Hypothalamus (tissue), 51 donors: ENCODE data around the gene TMEM74B.
"Not testable (repeated sequence)": the region's sequence is repeated elsewhere in the genome, so short reads cannot be mapped to it uniquely, and the experiment has no call there.

Source experiments
- DNase-seq, 51 donors: peaks; one replicate each; lab custom pipeline; 2025; lab: John Stamatoyannopoulos, UW

TMEM74B gene

GRCh38 chr20:1184638-1185315, at the start of gene TMEM74B:
Gene TMEM74B (minus strand): TSS chr20:1184981. CDS start chr20:1183801, 1,180 bp downstream.
- peak in 4 of 51 donors; percentile 9 to 28 (median 17) for DNase-seq

- DNase-seq = no peak
Measured at GRCh38 chr20:1232286-1233111, 47.7 kb upstream of the TMEM74B start.

DNA sequence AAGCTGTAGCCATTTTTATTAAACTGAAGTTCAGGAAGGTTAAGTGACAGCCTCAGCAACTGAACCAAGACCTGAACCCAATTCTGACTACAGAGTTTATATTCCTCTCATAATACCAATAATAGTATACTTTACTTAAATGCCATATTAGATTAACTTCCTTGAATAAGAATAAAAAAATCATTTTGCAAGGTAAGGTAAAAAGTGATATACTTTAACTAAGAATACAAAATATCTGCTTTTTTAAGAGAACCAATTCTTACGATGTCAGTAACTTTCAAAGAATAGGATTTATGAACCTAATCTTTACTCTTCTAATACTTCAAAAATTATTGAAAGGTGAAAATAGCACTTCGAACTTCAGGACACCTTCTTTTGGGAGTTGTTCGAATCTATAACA, 44.8 kb upstream of the TMEM74B start:
- no peak for DNase-seq

DNA sequence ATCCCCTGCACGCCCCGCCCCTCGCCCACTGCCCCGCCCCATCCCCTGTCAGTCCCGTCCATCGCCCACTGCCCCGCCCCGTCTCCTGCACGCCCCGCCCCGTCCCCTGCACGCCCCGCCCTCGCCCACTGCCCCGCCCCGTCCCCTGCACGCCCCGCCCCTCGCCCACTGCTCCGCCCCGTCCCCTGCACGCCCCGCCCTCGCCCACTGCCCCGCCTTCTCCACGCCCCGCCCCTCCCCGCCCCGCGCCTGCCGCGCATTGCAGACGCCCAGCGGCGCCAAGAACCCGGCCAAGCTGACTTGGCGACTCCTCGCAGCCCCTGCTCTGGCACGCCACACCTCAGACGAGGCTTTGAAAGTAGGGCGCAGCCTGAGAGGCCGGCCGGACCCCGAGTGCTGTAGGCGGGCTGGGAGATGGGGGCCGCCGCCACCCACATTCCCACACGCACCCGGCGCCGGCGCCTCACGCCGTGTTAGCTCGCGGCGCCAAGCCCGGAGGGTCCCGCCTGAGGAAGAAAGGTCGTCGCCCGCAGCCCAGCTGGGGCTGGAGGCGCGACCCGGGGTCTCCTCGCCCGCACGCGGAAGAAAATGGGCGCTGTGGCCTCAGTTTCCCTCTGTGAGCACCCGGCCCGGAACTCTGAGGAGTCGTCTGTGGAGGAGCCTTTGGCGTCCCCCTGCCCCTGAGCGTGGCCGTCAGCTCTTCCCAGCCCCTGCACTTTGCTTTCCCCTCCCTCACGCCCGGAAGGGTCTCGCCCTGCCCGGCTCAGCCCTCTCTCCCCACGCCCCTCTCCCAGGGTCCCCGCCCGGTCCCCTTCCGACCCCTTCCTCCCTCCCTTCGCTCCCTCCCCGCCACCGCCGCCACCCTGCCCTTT, 41.2 kb upstream of the TMEM74B start, which contains the start of gene RAD21L1:
TSS of gene RAD21L1 (plus strand) at position 262 of the 872 bp plus-strand sequence. CDS start 2,410 bp downstream, outside the sequence.
- DNase-seq = peak in 47 of 51 donors; percentile 13 to 93 (median 62)

GRCh38 chr20:1225263-1225782, 40.5 kb upstream of the TMEM74B start:
- DNase-seq = no peak

DNA sequence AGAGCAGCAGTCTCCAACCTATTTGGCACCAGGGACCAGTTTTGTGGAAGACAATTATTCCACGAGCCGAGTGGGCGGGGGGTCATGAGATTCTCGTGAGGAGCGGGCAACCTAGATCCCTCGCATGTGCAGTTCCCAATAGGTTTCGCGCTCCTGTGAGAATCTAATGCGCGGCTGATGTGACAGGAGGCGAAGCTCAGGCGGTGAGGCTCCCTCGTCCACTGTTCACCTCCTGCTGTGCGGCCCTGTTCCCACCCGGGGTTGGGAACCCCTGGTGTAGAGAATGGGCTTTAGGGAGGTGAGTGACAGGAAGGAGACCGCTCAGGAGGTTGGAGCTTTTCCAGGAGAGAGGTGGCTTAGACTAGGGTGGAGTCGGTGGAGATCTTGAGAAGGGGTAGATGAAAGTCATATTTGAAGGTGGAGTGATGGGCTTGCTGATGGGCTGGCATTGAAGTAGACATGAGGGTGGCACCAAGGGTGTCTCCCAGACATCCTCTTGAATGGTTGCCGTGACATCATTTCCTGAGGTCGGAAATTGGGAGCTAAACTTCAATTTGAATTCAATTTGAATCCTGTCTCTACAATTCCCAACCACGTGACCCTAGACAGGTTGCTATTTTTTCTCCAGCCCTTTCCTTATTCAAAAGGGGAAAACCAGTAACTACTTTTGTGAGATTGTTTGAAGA, 39.6 kb upstream of the TMEM74B start:
- DNase-seq = no peak

DNA sequence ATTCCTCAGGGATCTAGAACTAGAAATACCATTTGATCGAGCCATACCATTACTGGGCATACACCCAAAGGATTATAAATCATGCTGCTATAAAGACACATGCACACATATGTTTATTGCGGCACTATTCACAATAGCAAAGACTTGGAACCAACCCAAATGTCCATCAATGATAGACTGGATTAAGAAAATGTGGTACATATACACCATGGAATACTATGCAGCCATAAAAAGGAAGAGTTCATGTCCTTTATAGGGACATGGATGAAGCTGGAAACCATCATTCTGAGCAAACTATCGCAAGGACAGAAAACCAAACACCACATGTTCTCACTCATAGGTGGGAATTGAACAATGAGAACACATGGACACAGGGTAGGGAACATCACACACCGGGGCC, 38.0 kb upstream of the TMEM74B start:
- DNase-seq = not testable (repeated sequence)

DNA sequence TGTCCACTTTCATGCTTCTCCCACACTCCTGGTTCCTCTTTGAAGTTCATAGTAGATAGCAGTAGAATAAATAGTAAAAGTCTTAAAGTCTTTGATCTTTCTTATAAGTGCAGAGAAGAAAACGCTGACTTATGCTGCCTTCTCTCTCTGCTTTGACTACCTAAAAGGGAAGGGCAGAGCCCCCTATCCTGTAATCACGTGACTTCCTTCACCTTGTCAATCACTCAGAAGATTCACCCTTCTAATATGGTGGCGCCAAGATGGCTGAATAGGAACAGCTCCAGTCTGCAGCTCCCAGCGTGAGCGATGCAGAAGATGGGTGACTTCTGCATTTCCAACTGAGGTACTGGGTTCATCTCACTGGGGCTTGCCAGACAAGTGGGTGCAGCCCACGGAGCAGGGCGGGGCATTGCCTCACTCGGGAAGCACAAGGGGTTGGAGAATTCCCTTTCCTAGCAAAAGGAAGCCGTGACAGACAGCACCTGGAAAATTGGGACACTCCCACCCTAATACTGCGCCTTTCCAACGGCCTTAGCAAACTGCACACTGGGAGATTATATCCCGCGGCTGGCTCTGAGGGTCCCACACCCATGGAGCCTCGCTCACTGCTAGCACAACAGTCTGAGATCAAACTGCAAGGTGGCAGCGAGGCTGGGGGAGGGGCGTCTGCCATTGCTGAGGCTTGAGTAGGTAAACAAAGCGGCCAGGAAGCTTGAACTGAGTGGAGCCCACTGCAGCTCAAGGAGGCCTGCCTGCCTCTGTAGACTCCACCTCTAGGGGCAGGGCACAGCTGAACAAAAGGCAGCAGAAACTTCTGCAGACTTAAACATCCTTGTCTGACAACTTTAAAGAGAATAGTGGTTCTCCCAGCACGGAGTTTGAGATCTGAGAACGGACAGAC, 32.0 kb upstream of the TMEM74B start:
- not testable (repeated sequence) for DNase-seq

DNA sequence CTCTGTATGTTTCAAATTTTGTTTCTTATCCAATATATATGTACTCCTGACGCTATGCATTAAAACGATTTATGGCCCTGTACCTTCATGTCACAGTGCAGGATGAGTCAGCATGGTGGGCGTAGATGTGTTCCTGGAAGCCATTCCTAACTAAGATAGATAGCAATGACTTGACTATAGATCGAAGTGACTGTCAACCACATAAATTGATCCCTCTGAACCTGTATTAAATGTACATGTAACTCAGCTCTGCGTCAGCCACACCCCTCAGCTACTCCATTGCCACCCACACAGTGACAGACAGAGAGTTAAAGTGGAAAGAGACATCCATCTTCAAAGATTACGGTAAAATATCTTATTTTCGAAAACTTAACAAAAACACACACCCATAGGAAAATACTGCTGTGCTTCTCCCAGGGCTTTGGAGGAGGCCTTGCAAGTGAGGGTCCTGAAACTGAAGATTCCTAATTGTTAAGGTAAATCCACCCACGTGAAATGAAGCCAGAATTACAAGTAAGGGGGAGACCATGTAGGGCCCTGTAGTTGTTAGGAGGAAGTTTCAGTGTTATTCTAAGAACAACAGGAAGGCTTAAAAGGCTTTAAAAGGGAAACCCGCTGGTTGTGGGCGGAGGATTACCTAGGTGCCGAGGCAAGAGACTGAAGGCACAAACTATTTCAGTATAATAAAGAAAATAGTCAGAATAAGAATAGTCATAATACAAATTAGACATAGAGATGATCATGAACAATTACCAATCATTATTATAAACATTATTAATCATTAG, 30.8 kb upstream of the TMEM74B start:
- no peak for DNase-seq

DNA sequence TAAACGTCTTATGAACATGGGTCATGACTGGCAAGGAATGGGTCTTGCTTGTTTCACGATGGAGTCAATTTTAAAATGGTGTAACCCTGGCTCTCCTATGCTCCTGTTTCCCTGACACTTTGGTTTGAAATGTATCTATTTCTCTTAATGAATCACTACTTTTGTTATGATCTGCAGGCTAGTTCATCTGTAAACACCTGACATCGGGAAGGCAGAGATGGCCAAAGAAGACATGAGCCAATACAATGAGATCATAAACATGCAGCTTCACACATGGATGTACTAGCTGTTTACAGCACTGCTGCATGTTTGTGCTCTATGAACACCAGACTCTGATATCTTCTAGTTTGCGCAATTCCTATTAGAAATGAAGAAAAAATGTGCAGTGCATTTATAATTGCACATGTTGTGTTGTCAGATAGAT, 30.1 kb upstream of the TMEM74B start:
- DNase-seq = no peak

DNA sequence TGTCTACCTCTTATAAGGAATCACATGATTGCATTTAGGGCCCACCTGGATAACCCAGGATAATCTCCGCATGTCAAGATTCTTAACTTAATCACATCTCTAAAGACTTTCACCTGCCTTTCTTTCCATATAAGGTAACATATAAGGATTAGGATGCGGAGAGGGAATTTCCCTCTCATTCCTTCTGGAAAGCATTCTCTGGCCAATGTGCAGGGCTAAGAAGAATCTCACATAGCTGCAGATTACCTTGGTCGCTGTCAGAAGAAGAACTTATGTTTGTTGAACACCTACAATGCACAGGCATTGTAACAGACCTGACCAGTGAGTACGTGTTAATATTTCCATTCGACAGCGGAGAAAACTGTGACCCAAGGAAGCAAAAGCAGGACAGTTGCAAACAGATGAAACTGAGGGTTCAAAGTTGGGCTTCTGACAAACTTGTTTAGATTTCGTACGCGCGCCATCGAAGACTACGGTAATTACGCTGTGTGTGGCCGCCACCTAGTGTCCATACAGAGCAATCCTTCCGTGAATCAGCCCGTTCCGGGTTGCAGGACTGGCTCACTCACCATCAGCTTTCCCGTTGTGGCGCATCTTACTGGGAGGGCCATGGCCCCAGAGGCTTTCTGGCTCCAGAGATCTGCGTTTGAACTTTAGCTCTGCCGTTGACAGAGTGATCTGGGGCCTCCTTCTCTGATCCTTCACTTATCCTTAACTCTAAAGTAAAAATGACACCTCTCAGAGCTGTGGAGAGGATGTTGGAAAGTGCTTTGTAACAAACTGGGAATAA, 28.0 kb upstream of the TMEM74B start:
- peak in 40 of 51 donors; percentile 2 to 68 (median 28) for DNase-seq

DNA sequence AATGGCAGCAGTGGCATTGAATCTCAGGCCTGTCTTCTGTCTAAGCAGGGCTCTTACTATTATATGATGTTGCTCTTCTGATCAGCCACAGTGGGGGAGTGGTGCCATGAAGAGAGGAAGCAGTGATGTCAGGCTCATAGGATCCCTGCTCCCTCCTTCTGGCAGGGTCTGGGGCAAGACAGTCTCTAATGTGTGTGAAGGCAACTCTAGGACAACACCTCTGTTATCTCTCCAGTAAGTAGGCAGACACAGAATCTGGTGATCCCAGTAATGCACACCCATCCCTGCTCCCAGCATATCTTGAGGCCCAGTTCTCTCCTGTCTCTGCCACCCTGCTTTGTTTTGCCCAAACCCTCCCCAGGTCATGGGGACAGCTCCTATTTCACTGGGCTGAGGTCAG, 27.2 kb upstream of the TMEM74B start:
- no peak for DNase-seq

DNA sequence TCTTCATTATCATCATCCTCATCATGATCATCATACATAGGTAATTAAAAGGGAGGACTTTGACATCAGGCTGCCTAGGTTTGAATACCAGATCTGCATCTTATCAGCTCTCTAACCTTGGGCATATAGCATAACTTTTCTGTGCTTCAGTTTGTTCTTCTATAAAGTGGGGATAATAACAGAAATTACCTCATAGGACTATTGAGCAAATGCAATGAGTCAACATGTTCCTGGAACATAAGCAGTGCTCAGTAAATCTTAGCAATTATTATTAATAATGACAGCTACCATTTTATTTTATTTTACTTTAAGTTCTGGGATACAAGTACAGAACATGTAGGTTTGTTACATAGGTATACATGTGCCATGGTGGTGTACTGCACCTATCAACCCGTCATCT, 25.7 kb upstream of the TMEM74B start:
- DNase-seq = no peak

DNA sequence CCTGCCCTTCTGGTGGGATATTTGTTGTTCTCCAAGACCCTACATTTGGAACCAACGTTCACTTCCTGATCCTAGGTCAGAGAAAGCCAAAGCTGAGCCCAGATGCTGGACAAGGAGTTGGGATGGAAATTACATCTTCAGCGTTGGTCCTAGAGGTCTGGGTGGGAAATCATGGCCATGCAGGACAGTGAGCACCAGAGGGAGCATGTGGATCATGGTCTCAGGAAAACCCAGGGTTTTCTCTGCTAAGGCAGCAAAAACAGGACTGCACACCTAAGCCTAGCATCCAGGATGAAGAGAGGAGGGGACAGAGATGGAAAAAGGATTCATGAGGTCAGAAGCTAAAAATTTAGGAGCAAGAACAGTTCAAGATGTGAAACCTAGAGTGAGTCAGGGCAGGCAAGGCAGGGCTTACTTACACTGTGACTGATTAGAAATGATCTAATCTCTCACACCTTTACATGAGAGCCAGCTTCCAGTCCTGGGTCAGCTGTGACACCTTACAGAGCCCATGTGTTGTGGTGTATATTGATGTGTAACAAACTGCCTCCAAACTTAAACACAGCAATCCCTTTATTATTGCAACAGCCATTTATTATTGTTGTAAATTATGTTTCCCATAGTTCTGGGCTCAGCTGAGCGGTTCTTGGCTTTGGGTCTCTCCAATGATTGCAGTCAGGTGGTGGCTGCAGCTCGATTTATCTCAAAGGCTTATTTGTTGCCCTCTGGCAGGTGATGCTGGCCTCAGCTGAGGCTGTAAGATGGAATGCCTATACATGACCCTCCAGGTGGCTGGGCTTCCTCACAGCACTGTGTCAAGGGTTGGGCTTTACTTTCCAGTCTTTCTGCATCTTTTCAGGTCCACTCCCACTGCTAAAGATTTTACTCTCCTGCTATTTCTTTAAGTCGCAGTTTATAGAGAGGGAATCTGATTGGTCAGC, 24.9 kb upstream of the TMEM74B start:
- DNase-seq = no peak

DNA sequence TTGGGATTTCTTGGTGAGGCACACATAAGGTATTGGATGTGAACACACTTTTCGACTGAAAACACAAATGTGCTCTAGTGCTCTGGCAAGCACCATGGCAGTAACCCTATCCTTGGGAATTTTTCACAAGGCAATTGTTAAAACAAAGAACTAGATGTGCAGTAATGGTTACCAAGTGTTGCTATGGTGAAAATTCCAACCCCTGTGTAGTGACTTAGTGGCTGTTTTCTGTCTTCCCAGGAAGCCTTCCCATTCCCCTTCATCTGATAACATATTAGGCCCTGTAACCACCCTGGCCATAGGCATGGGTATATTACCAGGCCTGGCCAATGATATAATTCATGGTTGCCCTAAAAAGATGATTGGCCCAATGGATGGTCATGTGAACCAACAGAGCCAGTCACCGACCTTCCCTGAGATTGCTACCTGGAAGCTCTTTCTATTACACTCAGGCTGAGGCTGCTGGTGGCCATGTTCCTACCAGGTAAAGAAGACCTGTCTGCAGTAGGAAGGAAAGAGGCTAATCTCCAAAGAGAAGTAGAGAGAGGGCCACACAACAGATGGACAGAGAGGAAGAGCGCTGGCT, 22.6 kb upstream of the TMEM74B start:
- DNase-seq = no peak
